Chondrocyte (in vitro differentiated cells): ENCODE results near the gene SETD2. TPM values are rescaled to one million over a fixed set of nuclear protein-coding genes. Genes with fewer than 3 reads are reported as not detected.
A peak's percentile ranks its signal among the peaks of the same experiment; 100 is the strongest.
"Not testable (repeated sequence)": the region's sequence is repeated elsewhere in the genome, so short reads cannot be mapped to it uniquely, and the experiment has no call there.

Source experiments
- DNase-seq: peaks from one replicate; pipeline ENCODE4 v3.0.0; 2021; ENCODE audit warnings: mixed read lengths, low spot score
- H3K27ac Mint-ChIP-seq: one replicate; pipeline ENCODE4 v1.8.0; 2021; ENCODE audit warnings: mild to moderate bottlenecking, moderate library complexity, mixed read lengths; ENCODE audit not compliant: unreplicated experiment
- H3K27me3 Mint-ChIP-seq: 2 replicates; pipeline ENCODE4 v1.8.0; 2021; ENCODE audit warnings: low read depth, mixed read lengths
- H3K36me3 Mint-ChIP-seq: 2 replicates; pipeline ENCODE4 v1.8.0; 2021; ENCODE audit warnings: low read depth, mixed read lengths
- H3K4me1 Mint-ChIP-seq: 2 replicates; pipeline ENCODE4 v1.8.0; 2021; ENCODE audit warnings: low read depth, mild to moderate bottlenecking, mixed read lengths
- H3K4me3 Mint-ChIP-seq: one replicate; pipeline ENCODE4 v1.8.0; 2021; ENCODE audit warnings: mild to moderate bottlenecking, moderate library complexity, mixed read lengths; ENCODE audit not compliant: unreplicated experiment
- H3K9me3 Mint-ChIP-seq: 2 replicates; pipeline ENCODE4 v1.8.0; 2021; ENCODE audit warnings: low read depth, mixed read lengths
- total RNA-seq: library from RNA; stranded (reverse); gene quantifications from 3 replicates; pipeline ENCODE4 v1.2.1, GENCODE V29; 2021
- TF ChIP-seq, protein P1 (sequence below): fragments of 200-600 bp; sonication (generic); IDR thresholded peaks from 2 replicates; pipeline ENCODE4 v1.5.0; 2021; ENCODE audit warnings: antibody characterized with exemption, mild to moderate bottlenecking, moderate library complexity

Gene SETD2
- total RNA-seq, 1 donor from 2014 or later, result 37.3 TPM

DNA sequence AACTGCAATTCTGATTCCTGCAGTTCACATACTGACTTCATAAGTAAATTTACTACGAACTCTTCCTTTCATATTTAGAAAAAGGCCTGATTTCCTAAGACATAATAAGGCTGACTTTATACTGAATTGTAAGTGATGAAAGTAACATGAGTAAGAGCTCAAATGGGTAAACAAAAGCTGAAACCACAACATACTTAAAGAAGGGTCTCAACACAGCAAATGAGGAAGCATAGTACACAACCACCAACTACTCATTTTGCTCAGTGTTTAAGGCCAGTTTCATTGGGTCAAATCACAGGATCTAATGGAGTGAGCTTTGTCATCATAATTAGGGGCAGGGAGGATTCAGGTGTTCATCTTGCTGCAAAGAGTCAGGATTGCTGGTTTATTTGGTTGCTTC lies 81.4 kb downstream of the SETD2 start:
- no peak for DNase-seq
- Mint-ChIP-seq H3K36me3 (peaks cover 29% of the 10 kb centered on the region), H3K4me1 (peaks cover 5% of the 10 kb centered on the region), H3K27ac (no peak overlapping the region), H3K9me3 (no peaks in the 10 kb centered on the region), H3K27me3 (no peaks in the 10 kb centered on the region), H3K4me3 (no peak overlapping the region)
- TF ChIP-seq, protein P1, sequence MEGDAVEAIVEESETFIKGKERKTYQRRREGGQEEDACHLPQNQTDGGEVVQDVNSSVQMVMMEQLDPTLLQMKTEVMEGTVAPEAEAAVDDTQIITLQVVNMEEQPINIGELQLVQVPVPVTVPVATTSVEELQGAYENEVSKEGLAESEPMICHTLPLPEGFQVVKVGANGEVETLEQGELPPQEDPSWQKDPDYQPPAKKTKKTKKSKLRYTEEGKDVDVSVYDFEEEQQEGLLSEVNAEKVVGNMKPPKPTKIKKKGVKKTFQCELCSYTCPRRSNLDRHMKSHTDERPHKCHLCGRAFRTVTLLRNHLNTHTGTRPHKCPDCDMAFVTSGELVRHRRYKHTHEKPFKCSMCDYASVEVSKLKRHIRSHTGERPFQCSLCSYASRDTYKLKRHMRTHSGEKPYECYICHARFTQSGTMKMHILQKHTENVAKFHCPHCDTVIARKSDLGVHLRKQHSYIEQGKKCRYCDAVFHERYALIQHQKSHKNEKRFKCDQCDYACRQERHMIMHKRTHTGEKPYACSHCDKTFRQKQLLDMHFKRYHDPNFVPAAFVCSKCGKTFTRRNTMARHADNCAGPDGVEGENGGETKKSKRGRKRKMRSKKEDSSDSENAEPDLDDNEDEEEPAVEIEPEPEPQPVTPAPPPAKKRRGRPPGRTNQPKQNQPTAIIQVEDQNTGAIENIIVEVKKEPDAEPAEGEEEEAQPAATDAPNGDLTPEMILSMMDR, result no peak

DNA sequence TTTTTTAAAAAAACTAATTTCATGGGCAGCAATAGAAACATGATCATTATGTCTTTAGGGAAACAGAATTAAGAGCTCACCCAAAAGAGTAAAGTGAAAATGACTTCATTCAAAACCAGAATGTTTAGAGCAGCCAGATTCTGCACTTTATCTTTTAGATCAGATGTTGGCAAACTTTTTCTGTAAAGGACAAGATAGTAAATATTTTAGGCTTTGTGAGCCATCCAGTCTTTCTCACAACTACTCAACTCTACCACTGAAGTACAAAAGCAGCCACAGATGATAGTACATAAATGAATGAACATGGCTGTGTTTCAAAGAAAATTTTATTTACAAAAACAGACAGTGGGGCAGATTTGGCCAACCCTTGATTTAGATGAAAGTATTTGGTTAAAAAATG lies 84.5 kb downstream of the SETD2 start:
- Mint-ChIP-seq H3K36me3 (peaks cover 28% of the 10 kb centered on the region), H3K9me3 (no peaks in the 10 kb centered on the region), H3K27ac (no peak overlapping the region)

DNA sequence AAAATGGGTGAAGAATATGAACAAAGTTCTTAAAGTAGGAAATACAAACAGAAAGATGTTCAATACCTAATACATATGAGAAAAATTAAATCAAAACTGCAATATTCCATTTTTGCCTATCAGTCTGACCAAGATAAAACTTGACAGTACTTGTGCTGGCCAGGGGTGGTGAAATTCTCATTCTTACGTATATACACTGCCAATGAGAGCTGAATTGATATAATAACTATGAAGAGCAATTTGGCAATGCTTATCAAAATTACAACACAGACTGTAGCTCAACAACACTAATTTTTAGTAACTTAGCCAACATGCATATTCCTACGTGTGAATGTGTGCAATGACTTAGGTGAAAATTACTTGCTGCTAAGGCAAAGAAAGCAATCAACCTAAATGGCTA lies 90.2 kb downstream of the SETD2 start:
- DNase-seq, result no peak
- Mint-ChIP-seq H3K27me3 (no peaks in the 10 kb centered on the region), H3K9me3 (no peaks in the 10 kb centered on the region), H3K4me1 (peaks cover 17% of the 10 kb centered on the region), H3K27ac (peak overlapping the region; percentile 1), H3K4me3 (no peak overlapping the region), H3K36me3 (peaks cover 12% of the 10 kb centered on the region)
- TF ChIP-seq, protein P1, result no peak

More for the DNA sequence above, 84.5 kb downstream of the SETD2 start:
- DNase-seq, result no peak
- Mint-ChIP-seq H3K27me3 (no peaks in the 10 kb centered on the region), H3K4me3 (no peak overlapping the region), H3K4me1 (peaks cover 21% of the 10 kb centered on the region)
- TF ChIP-seq, protein P1, result no peak

DNA sequence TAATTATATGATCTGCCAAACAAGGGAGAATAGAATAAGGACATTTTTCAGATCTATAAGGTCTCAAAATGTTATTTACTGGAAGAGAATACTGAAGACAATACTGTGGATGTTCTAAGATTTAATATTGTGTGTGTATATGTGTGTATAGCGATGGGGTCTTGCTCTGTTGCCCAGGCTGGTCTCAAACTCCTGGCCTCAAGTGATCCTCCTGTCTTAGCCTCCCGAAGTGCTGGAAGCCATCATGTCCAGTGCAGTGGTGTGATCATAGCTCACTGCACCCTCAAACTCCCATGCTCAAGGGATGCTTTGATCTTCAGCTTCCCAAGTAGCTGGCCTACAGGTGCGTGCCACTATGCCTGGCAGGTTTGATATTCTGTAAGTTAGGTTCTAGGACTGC lies 93.1 kb downstream of the SETD2 start:
- TF ChIP-seq, protein P1, result no peak
- Mint-ChIP-seq H3K27me3 (no peaks in the 10 kb centered on the region), H3K4me1 (peaks cover 7% of the 10 kb centered on the region), H3K36me3 (peaks cover 4% of the 10 kb centered on the region), H3K27ac (no peak overlapping the region), H3K4me3 (no peak overlapping the region), H3K9me3 (no peaks in the 10 kb centered on the region)
- no peak for DNase-seq

DNA sequence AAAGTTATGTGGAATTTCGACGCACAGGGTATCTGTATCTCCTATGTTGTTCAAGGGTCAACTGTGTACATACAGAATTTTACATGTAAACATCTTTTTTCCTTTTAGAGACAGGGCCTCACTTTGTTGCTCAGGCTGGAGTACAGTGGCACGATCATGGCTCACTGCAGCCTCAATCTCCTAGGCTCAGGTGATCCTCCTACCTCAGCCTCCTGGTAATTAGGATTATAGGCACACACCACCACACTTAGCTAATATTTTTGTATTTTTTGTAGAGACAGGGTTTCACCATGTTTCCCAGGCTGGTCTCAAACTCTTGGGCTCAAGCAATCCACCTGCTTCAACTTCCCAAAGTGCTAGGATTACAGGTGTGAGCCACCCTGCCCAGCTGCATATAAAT lies 97.7 kb downstream of the SETD2 start:
- not testable (repeated sequence) for DNase-seq, H3K27me3 Mint-ChIP-seq, H3K4me1 Mint-ChIP-seq, H3K4me3 Mint-ChIP-seq, H3K9me3 Mint-ChIP-seq, H3K27ac Mint-ChIP-seq
- H3K36me3 Mint-ChIP-seq, result peaks cover 16% of the 10 kb centered on the region

DNA sequence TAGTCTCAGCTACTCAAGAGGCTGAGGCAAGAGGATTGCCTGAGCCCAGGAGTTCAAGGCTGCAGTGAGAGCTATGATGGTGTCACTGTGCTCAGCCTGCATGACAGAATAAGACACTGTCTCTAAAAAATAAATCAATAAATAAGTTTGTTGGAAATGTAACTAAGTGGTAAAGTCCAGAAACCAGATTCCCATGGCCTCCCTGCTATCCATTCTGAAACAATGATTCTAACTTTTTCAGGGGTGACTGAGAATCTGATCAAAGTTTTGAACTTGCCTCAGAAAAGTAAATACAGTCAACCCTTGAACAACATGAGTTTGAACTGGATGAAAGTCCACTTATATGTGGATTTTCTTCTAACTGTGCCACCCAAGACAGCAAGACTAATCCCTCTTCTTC lies 98.2 kb downstream of the SETD2 start:
- Mint-ChIP-seq H3K4me1 (peaks cover 7% of the 10 kb centered on the region), H3K9me3 (no peaks in the 10 kb centered on the region), H3K27me3 (no peaks in the 10 kb centered on the region), H3K27ac (no peak overlapping the region), H3K36me3 (peaks cover 18% of the 10 kb centered on the region), H3K4me3 (no peak overlapping the region)
- DNase-seq, result no peak
- TF ChIP-seq, protein P1, result no peak
